Common myeloid progenitor, CD34-positive (primary cell): Measurements from ENCODE around the gene UBA6.
"Not testable (repeated sequence)": the region's sequence is repeated elsewhere in the genome, so short reads cannot be mapped to it uniquely, and the experiment has no call there.

Source experiments
- CTCF ChIA-PET: fragments of 350-600 bp; sonication (Branson Sonifier 250); formaldehyde crosslinking; loops from one replicate; lab custom pipeline; 2021; ENCODE audit warnings: antibody characterized with exemption; lab: Charles Lee
- POLR2A ChIA-PET: fragments of 350-600 bp; sonication (Branson Sonifier 250); formaldehyde crosslinking; loops from one replicate; lab custom pipeline; 2021; ENCODE audit warnings: antibody characterized with exemption; lab: Charles Lee
- DNase-seq, 3 donors: peaks; one replicate each; pipeline versions ENCODE4 v3.0.0 to v3.0.0-alpha.2; 2013
- H3K27ac ChIP-seq, 2 experiments: 1 replicate in 1 of 2; 2 replicates in 1 of 2; pipeline ENCODE4 v1.7.0; 2013; ENCODE audit warnings: inconsistent platforms in 2 of 2, low read length in 2 of 2, mild to moderate bottlenecking in 2 of 2, low read depth in 1 of 2, moderate library complexity in 1 of 2; ENCODE audit not compliant: severe bottlenecking in 2 of 2, insufficient read depth in 1 of 2, poor library complexity in 1 of 2
- H3K27me3 ChIP-seq, 5 experiments: replicated peaks in 2 of 5; 1 replicate in 3 of 5; 2 replicates in 2 of 5; pipeline versions ENCODE4 v1.6.1 to v1.7.0; 2013; ENCODE audit warnings: low read length in 4 of 5, mild to moderate bottlenecking in 2 of 5, moderate library complexity in 2 of 5, inconsistent platforms in 1 of 5; ENCODE audit not compliant: insufficient read depth in 5 of 5, control insufficient read depth in 4 of 5
- H3K36me3 ChIP-seq, 4 experiments: 1 replicate in 2 of 4; 2 replicates in 2 of 4; pipeline versions ENCODE4 v1.6.1 to v1.7.0; 2013; ENCODE audit warnings: low read length in 3 of 4, control low read depth in 1 of 4, mild to moderate bottlenecking in 1 of 4; ENCODE audit not compliant: control insufficient read depth in 4 of 4, insufficient read depth in 4 of 4
- H3K4me1 ChIP-seq, 4 experiments: 1 replicate in 3 of 4; 2 replicates in 1 of 4; pipeline versions ENCODE4 v1.6.1 to v1.7.1; 2013; ENCODE audit warnings: low read length in 3 of 4, mild to moderate bottlenecking in 3 of 4, control low read depth in 1 of 4, inconsistent platforms in 1 of 4, moderate library complexity in 1 of 4; ENCODE audit not compliant: control insufficient read depth in 4 of 4, insufficient read depth in 4 of 4; ENCODE audit errors: control extremely low read depth in 1 of 4
- H3K4me3 ChIP-seq, 7 experiments: 1 replicate in 4 of 7; 2 replicates in 3 of 7; pipeline versions ENCODE4 v1.5.1 to v1.7.0; 2013; ENCODE audit warnings: mild to moderate bottlenecking in 7 of 7, low read length in 6 of 7, moderate library complexity in 6 of 7, inconsistent platforms in 2 of 7, low read depth in 2 of 7, control low read depth in 1 of 7; ENCODE audit not compliant: insufficient read depth in 4 of 7, control insufficient read depth in 1 of 7; ENCODE audit errors: extremely low read depth in 1 of 7
- H3K9me3 ChIP-seq, 5 experiments: 1 replicate in 4 of 5; 2 replicates in 1 of 5; pipeline versions ENCODE4 v1.6.1 to v1.7.1; 2013; ENCODE audit warnings: low read length in 4 of 5, mild to moderate bottlenecking in 2 of 5, inconsistent platforms in 1 of 5, low read depth in 1 of 5, moderate library complexity in 1 of 5; ENCODE audit not compliant: control insufficient read depth in 4 of 5, insufficient read depth in 2 of 5; ENCODE audit errors: control extremely low read depth in 1 of 5
- WGBS: methylation state at CpG from one replicate; pipeline ENCODE4 v1.1.5; 2013; ENCODE audit not compliant: insufficient coverage; 5-methylcytosine and 5-hydroxymethylcytosine counted together

Gene UBA6

DNA sequence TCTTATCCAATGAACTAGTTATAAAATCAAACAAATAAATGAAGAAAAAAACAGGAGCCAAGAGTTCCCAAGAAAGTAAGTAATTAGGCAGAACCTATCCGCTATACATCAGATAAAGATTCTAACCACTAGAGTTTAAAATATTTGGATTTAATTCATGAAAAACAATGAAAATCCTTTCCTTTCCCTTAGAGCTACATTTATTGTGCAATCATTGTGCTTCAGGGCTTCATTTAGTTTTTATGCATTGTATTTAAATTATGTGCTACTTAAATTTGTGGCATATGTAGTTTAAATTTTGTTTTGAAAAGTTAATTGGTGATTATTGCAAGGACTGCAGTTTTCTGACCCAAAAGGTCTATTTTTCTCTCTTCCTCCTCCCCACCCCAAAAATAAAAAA is 35.3 kb upstream of the UBA6 start:
- H3K36me3 ChIP-seq = peaks cover 0 to 9% (median 1%) of the 10 kb centered on the region in 4 experiments
- CTCF ChIA-PET = no interaction called here

DNA sequence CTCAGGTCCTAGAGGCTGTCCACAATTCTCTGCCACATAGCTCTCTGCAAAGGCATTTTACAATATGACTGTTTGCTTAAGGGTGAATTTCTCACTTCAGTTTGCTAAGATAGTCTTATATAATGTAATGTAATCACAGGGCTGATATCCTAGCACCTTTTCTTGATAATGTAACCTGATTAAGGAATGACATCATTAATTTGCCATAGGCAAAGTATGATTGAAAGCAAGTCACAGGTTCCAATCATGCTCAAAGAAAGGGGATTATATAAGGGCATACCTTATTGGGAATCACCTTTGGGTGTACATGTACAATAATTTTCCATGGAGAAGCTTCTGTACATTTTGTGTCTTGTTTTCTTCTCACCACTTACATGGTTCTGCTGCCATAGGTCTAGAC is 34.4 kb upstream of the UBA6 start:
- ChIA-PET POLR2A (no interaction called here), CTCF (interaction anchor here (0.8 to 2.5 kb wide), 3 partner anchors 10 to 38 kb away, joined by 3 to 6 read pairs (median 3); no protein-coding TSS in a partner anchor)
- H3K27me3 ChIP-seq = no peaks in the 10 kb centered on the region
- no peak overlapping the region for H3K4me3 ChIP-seq
- H3K9me3 ChIP-seq = no peaks in the 10 kb centered on the region
- peaks cover 0 to 9% (median 1%) of the 10 kb centered on the region in 4 experiments for H3K36me3 ChIP-seq
- DNase-seq = no peak
- no peak overlapping the region for H3K27ac ChIP-seq
- no peaks in the 10 kb centered on the region for H3K4me1 ChIP-seq

More for the DNA sequence above, 35.3 kb upstream of the UBA6 start:
- H3K27me3 ChIP-seq = no peaks in the 10 kb centered on the region
- POLR2A ChIA-PET = no interaction called here
- WGBS = no CpG with 5 or more reads among the region's 1 CpG
- H3K27ac ChIP-seq = no peak overlapping the region
- no peaks in the 10 kb centered on the region for H3K9me3 ChIP-seq
- no peak overlapping the region for H3K4me3 ChIP-seq
- DNase-seq = no peak
- no peaks in the 10 kb centered on the region for H3K4me1 ChIP-seq

DNA sequence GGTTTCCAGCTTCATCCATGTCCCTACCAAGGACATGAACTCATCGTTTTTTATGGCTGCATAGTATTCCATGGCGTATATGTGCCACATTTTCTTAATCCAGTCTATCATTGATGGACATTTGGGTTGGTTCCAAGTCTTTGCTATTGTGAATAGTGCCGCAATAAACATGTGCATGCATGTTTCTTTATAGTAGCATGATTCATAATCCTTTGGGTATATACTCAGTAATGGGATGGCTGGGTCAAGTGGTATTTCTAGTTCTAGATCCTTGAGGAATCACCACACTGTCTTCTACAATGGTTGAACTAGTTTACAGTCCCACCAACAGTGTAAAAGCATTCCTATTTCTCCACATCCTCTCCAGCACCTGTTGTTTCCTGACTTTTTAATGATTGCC is 29.6 kb upstream of the UBA6 start:
- H3K9me3 ChIP-seq, H3K4me3 ChIP-seq, H3K27me3 ChIP-seq, H3K4me1 ChIP-seq, CTCF ChIA-PET, POLR2A ChIA-PET, DNase-seq, H3K36me3 ChIP-seq, H3K27ac ChIP-seq: not testable (repeated sequence)
- no CpG with 5 or more reads among the region's 3 CpGs for WGBS

GRCh38 chr4:67727124-67727850 is 26.3 kb upstream of the UBA6 start:
- no peak overlapping the region for H3K27ac ChIP-seq
- WGBS = 73% methylated on average over 4 of the region's 4 CpGs
- CTCF ChIA-PET = interaction anchor here (1.8 kb wide), 1 partner anchor 14 kb away, joined by 5 read pairs; no protein-coding TSS in a partner anchor

DNA sequence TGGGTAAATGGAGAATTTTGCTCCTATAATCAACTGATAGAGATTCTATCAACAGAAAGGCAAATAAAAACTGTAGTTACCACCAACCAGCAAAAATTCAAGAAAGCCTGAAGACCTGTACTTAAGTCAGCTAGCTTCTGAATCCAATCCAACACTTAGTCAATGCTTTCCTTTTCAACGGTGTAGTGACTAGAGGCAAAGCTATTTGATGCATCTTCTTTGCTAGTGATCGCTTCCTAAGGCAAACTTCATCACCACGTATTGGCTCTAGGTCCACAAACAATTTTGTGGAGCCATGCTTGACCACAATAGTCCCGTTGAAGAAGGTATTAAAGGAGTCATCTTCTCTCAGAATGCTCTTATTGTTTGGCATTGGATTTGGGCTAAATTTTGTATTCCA is 25.0 kb upstream of the UBA6 start:
- ChIA-PET POLR2A (no interaction called here), CTCF (interaction anchor here (1.1 to 1.8 kb wide), 4 partner anchors 9 to 20 kb away, joined by 3 to 6 read pairs (median 4); no protein-coding TSS in a partner anchor)
- DNase-seq = no peak
- Histone ChIP-seq H3K4me3 (no peak overlapping the region), H3K27me3 (no peaks in the 10 kb centered on the region), H3K4me1 (no peaks in the 10 kb centered on the region), H3K9me3 (peaks cover 0 to 6% (median 0%) of the 10 kb centered on the region in 5 experiments), H3K27ac (no peak overlapping the region), H3K36me3 (peaks cover 5 to 12% (median 8%) of the 10 kb centered on the region in 4 experiments)
- 97% methylated on average over 4 of the region's 4 CpGs for WGBS

More at GRCh38 chr4:67727124-67727850, 26.3 kb upstream of the UBA6 start:
- Histone ChIP-seq H3K9me3 (peaks cover 0 to 6% (median 0%) of the 10 kb centered on the region in 5 experiments), H3K4me3 (no peak overlapping the region), H3K27me3 (no peaks in the 10 kb centered on the region), H3K36me3 (peaks cover 0 to 8% (median 3%) of the 10 kb centered on the region in 4 experiments), H3K4me1 (no peaks in the 10 kb centered on the region)
- peak in 1 of 3 donors; percentile 2 for DNase-seq
- POLR2A ChIA-PET = no interaction called here

GRCh38 chr4:67725132-67725531 is 24.2 kb upstream of the UBA6 start:
- H3K36me3 ChIP-seq = peaks cover 5 to 20% (median 15%) of the 10 kb centered on the region in 4 experiments
- no peak for DNase-seq

GRCh38 chr4:67723949-67724348 is 23.0 kb upstream of the UBA6 start:
- ChIA-PET CTCF (interaction anchor here (1.4 to 1.7 kb wide), 2 partner anchors 22 to 25 kb away, joined by 3 to 5 read pairs; partner anchors contain the start of gene UBA6), POLR2A (no interaction called here)
- H3K4me3 ChIP-seq = no peak overlapping the region
- WGBS = 100% methylated on average over 5 of the region's 10 CpGs
- H3K27ac ChIP-seq = no peak overlapping the region
- peaks cover 5 to 23% (median 16%) of the 10 kb centered on the region in 4 experiments for H3K36me3 ChIP-seq
- H3K27me3 ChIP-seq = no peaks in the 10 kb centered on the region
- H3K4me1 ChIP-seq = no peaks in the 10 kb centered on the region
- H3K9me3 ChIP-seq = peaks cover 0 to 6% (median 0%) of the 10 kb centered on the region in 5 experiments
- no peak for DNase-seq

More at GRCh38 chr4:67725132-67725531, 24.2 kb upstream of the UBA6 start:
- ChIA-PET POLR2A (no interaction called here), CTCF (interaction anchor here (1.1 to 1.8 kb wide), 4 partner anchors 10 to 23 kb away, joined by 3 to 6 read pairs (median 4); partner anchors contain the start of gene UBA6)
- H3K4me1 ChIP-seq = no peaks in the 10 kb centered on the region
- H3K9me3 ChIP-seq = peaks cover 0 to 6% (median 0%) of the 10 kb centered on the region in 5 experiments
- H3K27ac ChIP-seq = no peak overlapping the region
- H3K4me3 ChIP-seq = no peak overlapping the region
- H3K27me3 ChIP-seq = no peaks in the 10 kb centered on the region
- WGBS = 89% methylated on average over 1 of the region's 1 CpG
